AG04449 (cell line): ENCODE results near the gene AEBP1.

Source experiments
- CTCF ChIA-PET: fragments of 350-600 bp; formaldehyde crosslinking; extraction: SDS; loops from one replicate; lab custom pipeline; 2021; ENCODE audit warnings: antibody characterized with exemption; lab: Yijun Ruan, JAX
- POLR2A ChIA-PET: fragments of 400-600, 350-600 bp; formaldehyde crosslinking; extraction: SDS; loops from one replicate; lab custom pipeline; 2020; ENCODE audit warnings: antibody characterized with exemption, inconsistent platforms; lab: Yijun Ruan, JAX
- DNase-seq: peaks from one replicate; pipeline ENCODE4 v3.0.0-alpha.2; 2010; ENCODE audit warnings: low read depth, low spot score
- H3K4me3 ChIP-seq: 2 replicates; pipeline ENCODE4 v1.5.1; 2011; ENCODE audit warnings: low read depth, mild to moderate bottlenecking, control low read depth, low read length
- TF ChIP-seq, protein P1 (sequence below): IDR thresholded peaks from one replicate; pipeline ENCODE4 v1.5.1; 2011; ENCODE audit warnings: mild to moderate bottlenecking, moderate library complexity, low read length, control low read depth, inconsistent platforms; ENCODE audit not compliant: insufficient read depth; ENCODE audit errors: missing control alignments

The AEBP1 gene

GRCh38 chr7:44062903-44063295 is 41.2 kb upstream of the AEBP1 start:
- TF ChIP-seq, protein P1, sequence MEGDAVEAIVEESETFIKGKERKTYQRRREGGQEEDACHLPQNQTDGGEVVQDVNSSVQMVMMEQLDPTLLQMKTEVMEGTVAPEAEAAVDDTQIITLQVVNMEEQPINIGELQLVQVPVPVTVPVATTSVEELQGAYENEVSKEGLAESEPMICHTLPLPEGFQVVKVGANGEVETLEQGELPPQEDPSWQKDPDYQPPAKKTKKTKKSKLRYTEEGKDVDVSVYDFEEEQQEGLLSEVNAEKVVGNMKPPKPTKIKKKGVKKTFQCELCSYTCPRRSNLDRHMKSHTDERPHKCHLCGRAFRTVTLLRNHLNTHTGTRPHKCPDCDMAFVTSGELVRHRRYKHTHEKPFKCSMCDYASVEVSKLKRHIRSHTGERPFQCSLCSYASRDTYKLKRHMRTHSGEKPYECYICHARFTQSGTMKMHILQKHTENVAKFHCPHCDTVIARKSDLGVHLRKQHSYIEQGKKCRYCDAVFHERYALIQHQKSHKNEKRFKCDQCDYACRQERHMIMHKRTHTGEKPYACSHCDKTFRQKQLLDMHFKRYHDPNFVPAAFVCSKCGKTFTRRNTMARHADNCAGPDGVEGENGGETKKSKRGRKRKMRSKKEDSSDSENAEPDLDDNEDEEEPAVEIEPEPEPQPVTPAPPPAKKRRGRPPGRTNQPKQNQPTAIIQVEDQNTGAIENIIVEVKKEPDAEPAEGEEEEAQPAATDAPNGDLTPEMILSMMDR = no peak
- ChIA-PET POLR2A (no interaction called here), CTCF (interaction anchor here (0.8 to 0.9 kb wide), 2 partner anchors 8 to 11 kb away, joined by 3 read pairs; no protein-coding TSS in a partner anchor)
- DNase-seq = no peak
- H3K4me3 ChIP-seq = no peak overlapping the region

DNA sequence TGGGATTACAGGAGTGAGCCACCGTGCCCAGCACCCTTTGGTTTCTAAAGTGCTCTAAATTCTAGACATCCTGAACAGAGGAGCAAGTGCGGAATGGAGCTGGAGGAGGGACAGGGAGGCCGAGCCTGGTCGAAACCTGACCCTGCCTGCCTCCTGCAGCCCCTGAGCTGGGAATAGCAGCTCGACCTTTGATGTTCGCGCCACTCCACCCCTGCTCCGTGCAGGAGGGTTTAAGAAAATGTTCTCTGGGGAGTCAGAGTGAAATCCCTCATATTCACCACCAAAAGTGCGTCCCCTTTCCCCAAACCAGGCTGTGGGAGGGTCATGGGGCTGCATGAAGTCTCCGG is 40.6 kb upstream of the AEBP1 start:
- POLR2A ChIA-PET = no interaction called here
- TF ChIP-seq, protein P1 = no peak
- no peak overlapping the region for H3K4me3 ChIP-seq
- no peak for DNase-seq
- CTCF ChIA-PET = interaction anchor here (0.6 to 0.9 kb wide), 2 partner anchors 9 to 12 kb away, joined by 3 read pairs; no protein-coding TSS in a partner anchor

DNA sequence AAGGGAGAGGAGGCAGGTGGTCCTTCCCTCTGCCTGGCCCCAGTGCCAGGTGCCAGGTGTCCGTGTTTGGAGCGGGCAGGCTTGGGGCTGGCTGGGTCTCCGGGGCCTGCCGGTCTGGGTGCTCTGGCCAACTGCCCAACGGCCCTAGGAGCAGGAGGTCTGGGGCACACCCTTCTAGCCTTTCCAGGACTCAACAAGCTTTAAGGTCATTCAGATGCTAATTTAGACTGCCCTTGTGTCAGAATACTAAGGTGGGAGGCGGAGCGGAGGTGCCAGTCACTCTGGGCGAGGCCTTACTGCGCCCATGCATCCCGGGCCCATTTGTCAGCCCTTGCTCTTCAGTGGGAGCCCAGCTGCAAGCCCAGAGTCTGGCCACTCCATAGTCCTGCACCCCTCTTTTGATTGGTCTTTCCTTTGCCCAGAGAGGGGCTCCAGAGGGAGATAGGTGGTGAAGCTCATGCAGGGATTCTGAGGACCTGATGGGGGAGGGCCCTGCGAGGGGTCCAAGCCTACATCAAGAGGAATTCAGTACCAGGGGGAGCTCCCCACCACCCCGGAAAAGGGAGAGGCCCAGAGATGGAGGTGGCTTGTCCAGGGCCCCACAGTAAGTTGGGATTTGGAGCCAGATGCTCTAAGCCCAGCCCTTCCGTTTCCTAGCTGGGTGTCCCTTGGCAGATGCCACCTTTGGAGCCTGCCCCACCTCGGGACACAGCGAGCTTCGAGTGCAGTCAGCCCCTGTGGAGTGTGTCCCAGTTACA is 40.1 kb upstream of the AEBP1 start:
- ChIA-PET CTCF (interaction anchor here (0.6 to 0.9 kb wide), 3 partner anchors 8 to 133 kb away, joined by 3 to 4 read pairs (median 3); no protein-coding TSS in a partner anchor), POLR2A (interaction anchor here (1.5 kb wide), 1 partner anchor 133 kb away, joined by 3 read pairs; no protein-coding TSS in a partner anchor)
- TF ChIP-seq, protein P1 = no peak
- DNase-seq = no peak
- no peak overlapping the region for H3K4me3 ChIP-seq

- TF ChIP-seq, protein P1 = no peak
- ChIA-PET POLR2A (interaction anchor here (1.2 to 1.5 kb wide), 3 partner anchors 8 to 132 kb away, joined by 3 to 4 read pairs (median 4); no protein-coding TSS in a partner anchor), CTCF (interaction anchor here (0.9 to 1.5 kb wide), 4 partner anchors 11 to 136 kb away, joined by 3 to 6 read pairs (median 4); partner anchors contain the start of gene YKT6)
- H3K4me3 ChIP-seq = no peak overlapping the region
- no peak for DNase-seq
These were observed 39.2 kb upstream of the AEBP1 start for GRCh38 chr7:44064791-44065430.

GRCh38 chr7:44065431-44066110 is 38.6 kb upstream of the AEBP1 start, which contains the start of gene PGAM2:
PGAM2 (minus strand) TSS chr7:44065567; CDS start chr7:44065529, 38 bp downstream.
- H3K4me3 ChIP-seq = no peak within 1 kb of the TSS
- ChIA-PET CTCF (interaction anchor here (0.9 to 1.5 kb wide), 5 partner anchors 10 to 136 kb away, joined by 3 to 6 read pairs (median 3); partner anchors contain the start of gene YKT6), POLR2A (interaction anchor here (1.2 to 1.7 kb wide), 3 partner anchors 8 to 58 kb away, joined by 4 read pairs; partner anchors contain the start of gene POLD2)
- TF ChIP-seq, protein P1 = no peak
- no peak for DNase-seq
